ENCODE results near the gene AP1M2.

AP1M2 gene

GRCh38 chr19:10600149-10600548, 13.0 kb upstream of the AP1M2 start:
- H3K9ac ChIP-seq (ENCODE audit: low read length), result no peak overlapping the region
- peaks cover 19% of the 10 kb centered on the region for H3K4me1 ChIP-seq (ENCODE audit: control insufficient read depth, insufficient read depth, low read length)
- no peak overlapping the region for H3K27ac ChIP-seq (ENCODE audit: low read depth, low read length)
- no peaks in the 10 kb centered on the region for H3K9me3 ChIP-seq (ENCODE audit: control insufficient read depth, insufficient read depth, low read depth, low read length)
- no peaks in the 10 kb centered on the region for H3K36me3 ChIP-seq (ENCODE audit: control insufficient read depth, insufficient read depth, low read length)
- no peaks in the 10 kb centered on the region for H3K27me3 ChIP-seq (ENCODE audit: control insufficient read depth, insufficient read depth, low read length)
- H3K4me3 ChIP-seq (ENCODE audit: low read depth, low read length), result no peak overlapping the region

- H3K4me1 ChIP-seq (ENCODE audit: control insufficient read depth, insufficient read depth, low read length), result no peaks in the 10 kb centered on the region
- H3K9me3 ChIP-seq (ENCODE audit: control insufficient read depth, insufficient read depth, low read depth, low read length), result no peaks in the 10 kb centered on the region
- no peaks in the 10 kb centered on the region for H3K27me3 ChIP-seq (ENCODE audit: control insufficient read depth, insufficient read depth, low read length)
- H3K27ac ChIP-seq (ENCODE audit: low read depth, low read length), result no peak overlapping the region
- H3K9ac ChIP-seq (ENCODE audit: low read length), result no peak overlapping the region
- H3K36me3 ChIP-seq (ENCODE audit: control insufficient read depth, insufficient read depth, low read length), result no peaks in the 10 kb centered on the region
- no peak overlapping the region for H3K4me3 ChIP-seq (ENCODE audit: low read depth, low read length)
Observed at GRCh38 chr19:10593820-10594637, 6.9 kb upstream of the AP1M2 start.

GRCh38 chr19:10593148-10593547, 6.0 kb upstream of the AP1M2 start:
- Histone ChIP-seq H3K4me1 (ENCODE audit: control insufficient read depth, insufficient read depth, low read length) (no peaks in the 10 kb centered on the region), H3K27ac (ENCODE audit: low read depth, low read length) (no peak overlapping the region), H3K27me3 (ENCODE audit: control insufficient read depth, insufficient read depth, low read length) (no peaks in the 10 kb centered on the region), H3K36me3 (ENCODE audit: control insufficient read depth, insufficient read depth, low read length) (no peaks in the 10 kb centered on the region), H3K9ac (ENCODE audit: low read length) (no peak overlapping the region), H3K9me3 (ENCODE audit: control insufficient read depth, insufficient read depth, low read depth, low read length) (no peaks in the 10 kb centered on the region), H3K4me3 (ENCODE audit: low read depth, low read length) (no peak overlapping the region)

GRCh38 chr19:10587839-10588150, 683 bp upstream of the AP1M2 start:
- no peaks in the 10 kb centered on the region for H3K4me1 ChIP-seq (ENCODE audit: control insufficient read depth, insufficient read depth, low read length)
- peaks cover 9% of the 10 kb centered on the region; the same call in 1 of the 2 replicates for H3K27me3 ChIP-seq (ENCODE audit: control insufficient read depth, insufficient read depth, low read length)
- no peak overlapping the region for H3K4me3 ChIP-seq (ENCODE audit: low read depth, low read length)
- H3K27ac ChIP-seq (ENCODE audit: low read depth, low read length), result no peak overlapping the region
- H3K36me3 ChIP-seq (ENCODE audit: control insufficient read depth, insufficient read depth, low read length), result peaks cover 8% of the 10 kb centered on the region; the same call in 1 of the 2 replicates
- H3K9ac ChIP-seq (ENCODE audit: low read length), result no peak overlapping the region
- H3K9me3 ChIP-seq (ENCODE audit: control insufficient read depth, insufficient read depth, low read depth, low read length), result no peaks in the 10 kb centered on the region

GRCh38 chr19:10586396-10586795, 716 bp downstream of the AP1M2 start:
- Histone ChIP-seq H3K27me3 (ENCODE audit: control insufficient read depth, insufficient read depth, low read length) (peaks cover 9% of the 10 kb centered on the region; the same call in 1 of the 2 replicates), H3K36me3 (ENCODE audit: control insufficient read depth, insufficient read depth, low read length) (peaks cover 10% of the 10 kb centered on the region; the same call in 1 of the 2 replicates), H3K27ac (ENCODE audit: low read depth, low read length) (no peak overlapping the region), H3K4me3 (ENCODE audit: low read depth, low read length) (peak overlapping the region; percentile 90), H3K9ac (ENCODE audit: low read length) (no peak overlapping the region), H3K9me3 (ENCODE audit: control insufficient read depth, insufficient read depth, low read depth, low read length) (no peaks in the 10 kb centered on the region), H3K4me1 (ENCODE audit: control insufficient read depth, insufficient read depth, low read length) (no peaks in the 10 kb centered on the region)

GRCh38 chr19:10583036-10583776, 3.9 kb downstream of the AP1M2 start:
- Histone ChIP-seq H3K27ac (ENCODE audit: low read depth, low read length) (no peak overlapping the region), H3K4me3 (ENCODE audit: low read depth, low read length) (no peak overlapping the region), H3K9ac (ENCODE audit: low read length) (no peak overlapping the region), H3K4me1 (ENCODE audit: control insufficient read depth, insufficient read depth, low read length) (0 out of 2 replicates have a peak, but pooled peaks cover 2% of the 10 kb centered on the region), H3K9me3 (ENCODE audit: control insufficient read depth, insufficient read depth, low read depth, low read length) (no peaks in the 10 kb centered on the region), H3K27me3 (ENCODE audit: control insufficient read depth, insufficient read depth, low read length) (peaks cover 9% of the 10 kb centered on the region; the same call in 1 of the 2 replicates), H3K36me3 (ENCODE audit: control insufficient read depth, insufficient read depth, low read length) (peaks cover 25% of the 10 kb centered on the region)

- Histone ChIP-seq H3K36me3 (ENCODE audit: control insufficient read depth, insufficient read depth, low read length) (peaks cover 30% of the 10 kb centered on the region), H3K4me3 (ENCODE audit: low read depth, low read length) (no peak overlapping the region), H3K27me3 (ENCODE audit: control insufficient read depth, insufficient read depth, low read length) (no peaks in the 10 kb centered on the region; the same call in 1 of the 2 replicates), H3K27ac (ENCODE audit: low read depth, low read length) (no peak overlapping the region), H3K9ac (ENCODE audit: low read length) (no peak overlapping the region), H3K4me1 (ENCODE audit: control insufficient read depth, insufficient read depth, low read length) (0 out of 2 replicates have a peak, but pooled peaks cover 2% of the 10 kb centered on the region), H3K9me3 (ENCODE audit: control insufficient read depth, insufficient read depth, low read depth, low read length) (no peaks in the 10 kb centered on the region)
Observed at GRCh38 chr19:10582091-10582490, 5.0 kb downstream of the AP1M2 start.

- H3K36me3 ChIP-seq (ENCODE audit: control insufficient read depth, insufficient read depth, low read length), result peaks cover 30% of the 10 kb centered on the region
- H3K27me3 ChIP-seq (ENCODE audit: control insufficient read depth, insufficient read depth, low read length), result no peaks in the 10 kb centered on the region
- 0 out of 2 replicates have a peak, but pooled peaks cover 2% of the 10 kb centered on the region for H3K4me1 ChIP-seq (ENCODE audit: control insufficient read depth, insufficient read depth, low read length)
- no peak overlapping the region for H3K27ac ChIP-seq (ENCODE audit: low read depth, low read length)
- H3K4me3 ChIP-seq (ENCODE audit: low read depth, low read length), result no peak overlapping the region
- H3K9ac ChIP-seq (ENCODE audit: low read length), result no peak overlapping the region
- no peaks in the 10 kb centered on the region for H3K9me3 ChIP-seq (ENCODE audit: control insufficient read depth, insufficient read depth, low read depth, low read length)
Observed at GRCh38 chr19:10580979-10581631, 6.0 kb downstream of the AP1M2 start.

- Histone ChIP-seq H3K9ac (ENCODE audit: low read length) (no peak overlapping the region), H3K9me3 (ENCODE audit: control insufficient read depth, insufficient read depth, low read depth, low read length) (no peaks in the 10 kb centered on the region), H3K27ac (ENCODE audit: low read depth, low read length) (no peak overlapping the region), H3K4me1 (ENCODE audit: control insufficient read depth, insufficient read depth, low read length) (0 out of 2 replicates have a peak, but pooled peaks cover 2% of the 10 kb centered on the region), H3K4me3 (ENCODE audit: low read depth, low read length) (no peak overlapping the region), H3K27me3 (ENCODE audit: control insufficient read depth, insufficient read depth, low read length) (no peaks in the 10 kb centered on the region), H3K36me3 (ENCODE audit: control insufficient read depth, insufficient read depth, low read length) (peaks cover 38% of the 10 kb centered on the region)
Observed at GRCh38 chr19:10577951-10578350, 9.2 kb downstream of the AP1M2 start.

GRCh38 chr19:10575011-10575716, 11.9 kb downstream of the AP1M2 start:
- Histone ChIP-seq H3K27me3 (ENCODE audit: control insufficient read depth, insufficient read depth, low read length) (no peaks in the 10 kb centered on the region), H3K9ac (ENCODE audit: low read length) (no peak overlapping the region), H3K9me3 (ENCODE audit: control insufficient read depth, insufficient read depth, low read depth, low read length) (no peaks in the 10 kb centered on the region), H3K4me3 (ENCODE audit: low read depth, low read length) (no peak overlapping the region), H3K36me3 (ENCODE audit: control insufficient read depth, insufficient read depth, low read length) (peaks cover 32% of the 10 kb centered on the region), H3K27ac (ENCODE audit: low read depth, low read length) (no peak overlapping the region), H3K4me1 (ENCODE audit: control insufficient read depth, insufficient read depth, low read length) (no peaks in the 10 kb centered on the region)
